GM23338 (cell line): ENCODE data around the gene PRPSAP1. TPM values are rescaled to one million over a fixed set of nuclear protein-coding genes. Genes with fewer than 3 reads are reported as not detected.

Source experiments
- ATAC-seq: fragments of 200-7000 bp; cut with Tn5 transposase; 3 replicates; pipeline ENCODE4 v1.9.1; 2020
- DNase-seq: peaks from one replicate; pipeline ENCODE4 v3.0.0-alpha.2; 2015; ENCODE audit warnings: low spot score
- H2AFZ ChIP-seq: fragments of 200-600 bp; sonication (generic); 2 replicates; pipeline ENCODE4 v1.8.0; 2016; ENCODE audit warnings: antibody characterized with exemption, mild to moderate bottlenecking, moderate library complexity
- H3F3A ChIP-seq: fragments of 200-600 bp; sonication (generic); replicated peaks from 2 replicates; pipeline ENCODE4 v1.8.0; 2017; ENCODE audit warnings: antibody characterized with exemption, mixed run types, low read depth
- H3K27ac ChIP-seq: fragments of 200-600 bp; sonication (generic); 2 replicates; pipeline ENCODE4 v1.6.1; 2016; ENCODE audit warnings: low read depth
- H3K27me3 ChIP-seq: fragments of 200-600 bp; sonication (generic); 2 replicates; pipeline ENCODE4 v1.8.0; 2016; ENCODE audit warnings: mild to moderate bottlenecking, mixed run types, moderate library complexity; ENCODE audit not compliant: insufficient read depth
- H3K36me3 ChIP-seq: fragments of 200-600 bp; sonication (generic); 2 replicates; pipeline ENCODE4 v1.8.0; 2016; ENCODE audit warnings: mild to moderate bottlenecking; ENCODE audit not compliant: insufficient read depth
- H3K4me1 ChIP-seq: fragments of 200-600 bp; sonication (generic); 2 replicates; pipeline ENCODE4 v1.8.0; 2016; ENCODE audit warnings: mild to moderate bottlenecking, moderate library complexity; ENCODE audit not compliant: insufficient read depth
- H3K4me2 ChIP-seq: fragments of 200-600 bp; sonication (generic); 2 replicates; pipeline ENCODE4 v1.7.1; 2017; ENCODE audit warnings: mixed run types
- H3K4me3 ChIP-seq: fragments of 200-600 bp; sonication (generic); 2 replicates; pipeline ENCODE4 v1.6.1; 2016; ENCODE audit warnings: mixed run types
- H3K79me2 ChIP-seq: fragments of 200-600 bp; sonication (generic); replicated peaks from 2 replicates; pipeline ENCODE4 v1.8.0; 2017; ENCODE audit warnings: mild to moderate bottlenecking; ENCODE audit not compliant: insufficient read depth
- H3K9me2 ChIP-seq: fragments of 200-600 bp; sonication (generic); 2 replicates; pipeline ENCODE4 v1.8.0; 2017; ENCODE audit not compliant: insufficient read depth
- H4K20me1 ChIP-seq: fragments of 200-600 bp; sonication (generic); replicated peaks from 2 replicates; pipeline ENCODE4 v1.8.0; 2017; ENCODE audit warnings: mild to moderate bottlenecking; ENCODE audit not compliant: insufficient read depth
- H3K27ac Mint-ChIP-seq: 2 replicates; pipeline ENCODE4 v1.8.0; 2020; ENCODE audit warnings: inconsistent platforms, mild to moderate bottlenecking, moderate library complexity, mixed read lengths
- H3K27me3 Mint-ChIP-seq: 3 replicates; pipeline ENCODE4 v1.8.0; 2022; ENCODE audit warnings: low read depth, mild to moderate bottlenecking, moderate library complexity, mixed read lengths, inconsistent platforms; ENCODE audit not compliant: insufficient read depth, poor library complexity
- H3K36me3 Mint-ChIP-seq: 3 replicates; pipeline ENCODE4 v1.8.0; 2021; ENCODE audit warnings: low read depth, mild to moderate bottlenecking, inconsistent platforms, moderate library complexity, mixed read lengths
- H3K4me1 Mint-ChIP-seq: 3 replicates; pipeline ENCODE4 v1.8.0; 2020; ENCODE audit warnings: mild to moderate bottlenecking, inconsistent platforms, mixed read lengths
- H3K4me3 Mint-ChIP-seq: 3 replicates; pipeline ENCODE4 v1.8.0; 2021; ENCODE audit warnings: moderate library complexity, mild to moderate bottlenecking, inconsistent platforms, mixed read lengths
- H3K9me3 Mint-ChIP-seq: 3 replicates; pipeline ENCODE4 v1.8.0; 2020; ENCODE audit warnings: moderate library complexity, mild to moderate bottlenecking, inconsistent platforms, mixed read lengths
- CREB1 ChIP-seq: fragments of 250-450 bp; sonication (Bioruptor Pico); IDR thresholded peaks from 2 replicates; pipeline ENCODE4 v1.5.0; 2020; ENCODE audit warnings: low read depth, mild to moderate bottlenecking, moderate library complexity
- CTCF ChIP-seq, 2 experiments: fragments of 200-600 bp in 1 of 2; sonication (generic) in 1 of 2; conservative IDR thresholded peaks; 2 replicates each; pipeline versions ENCODE4 v1.5.1 to v1.6.1; 2016 to 2017; ENCODE audit warnings: antibody characterized with exemption in 2 of 2, low read depth in 2 of 2, mild to moderate bottlenecking in 2 of 2, moderate library complexity in 1 of 2
- ETS1 ChIP-seq: IDR thresholded peaks from 2 replicates; pipeline ENCODE4 v1.6.1; 2016; ENCODE audit warnings: antibody characterized with exemption
- EZH2 ChIP-seq: fragments of 200-600 bp; sonication (generic); IDR thresholded peaks from one replicate; pipeline ENCODE4 v1.8.0; 2017; ENCODE audit warnings: antibody characterized with exemption, mild to moderate bottlenecking, low read depth; ENCODE audit not compliant: unreplicated experiment
- EZH2phosphoT487 ChIP-seq: fragments of 200-600 bp; sonication (generic); IDR thresholded peaks from one replicate; pipeline ENCODE4 v1.8.1; 2018; ENCODE audit warnings: antibody characterized with exemption; ENCODE audit not compliant: unreplicated experiment
- NANOG ChIP-seq: IDR thresholded peaks from 2 replicates; pipeline ENCODE4 v1.6.1; 2016; ENCODE audit warnings: antibody characterized with exemption, borderline replicate concordance
- REST ChIP-seq: IDR thresholded peaks from one replicate; pipeline ENCODE4 v1.6.1; 2018; ENCODE audit warnings: antibody characterized with exemption; ENCODE audit not compliant: unreplicated experiment
- ZNF114 ChIP-seq: fragments of 250-450 bp; sonication (Bioruptor Pico); IDR thresholded peaks from 2 replicates; pipeline ENCODE4 v1.5.0; 2020; ENCODE audit warnings: mild to moderate bottlenecking, moderate library complexity
- ZNF462 ChIP-seq: fragments of 250-450 bp; sonication (Bioruptor Pico); IDR thresholded peaks from 2 replicates; pipeline ENCODE4 v1.5.0; 2020; ENCODE audit warnings: mild to moderate bottlenecking, moderate library complexity
- polyA plus RNA-seq: library from polyadenylated mRNA; unstranded; fragments of >200 nt; fragmentation: Nextera tagmentation; extraction: Ambion mirVana; gene quantifications from 2 replicates; pipeline ENCODE4 v1.2.1, GENCODE V29; 2016
- total RNA-seq: library from RNA; depleted of rRNA; stranded (reverse); fragments of >200 nt; shearing (Covaris generic); gene quantifications from 2 replicates; pipeline ENCODE4 v1.2.3, GENCODE V29; 2014

Gene PRPSAP1
- total and polyA plus RNA-seq, 2 experiments from 2014 or later: 39.5 to 58.8 TPM

- no peaks in the 10 kb centered on the region for H3K36me3 ChIP-seq
- no peaks in the 10 kb centered on the region for H3K4me1 ChIP-seq
- Mint-ChIP-seq H3K36me3 (no peaks in the 10 kb centered on the region; the same call in 2 of the 3 replicates), H3K27me3 (peaks cover 3% of the 10 kb centered on the region), H3K9me3 (no peaks in the 10 kb centered on the region), H3K4me3 (no peak overlapping the region), H3K27ac (no peak overlapping the region), H3K4me1 (0 out of 3 replicates have a peak, but pooled peaks cover 3% of the 10 kb centered on the region)
- no peaks in the 10 kb centered on the region for H3K79me2 ChIP-seq
- ATAC-seq: no peak
- no peaks in the 10 kb centered on the region for H3F3A ChIP-seq
- no peak overlapping the region for H3K4me3 ChIP-seq
- no peak overlapping the region for H2AFZ ChIP-seq
- no peak overlapping the region for H3K4me2 ChIP-seq
- no peaks in the 10 kb centered on the region for H3K9me2 ChIP-seq
- H3K27ac ChIP-seq: no peak overlapping the region
- H3K27me3 ChIP-seq: no peaks in the 10 kb centered on the region
- no peak for DNase-seq
- TF ChIP-seq EZH2phosphoT487: no peak
- no peak for TF ChIP-seq REST
- no peak for TF ChIP-seq ZNF462 (CRISPR knock-in tag)
- TF ChIP-seq ZNF114 (CRISPR knock-in tag): no peak
- no peak for TF ChIP-seq EZH2
- TF ChIP-seq NANOG: no peak
- no peak for TF ChIP-seq ETS1
- no peak for TF ChIP-seq CTCF (conservative IDR thresholded peaks at IDR 0.05; ENCODE audit: low read depth in 2 of 2)
- TF ChIP-seq CREB1: no peak
- no peaks in the 10 kb centered on the region for H4K20me1 ChIP-seq
Measured at GRCh38 chr17:76297436-76297835, 56.3 kb downstream of the PRPSAP1 start.
